SU-DHL-6 (cell line): ENCODE data around the gene ADAMTS17.

Experiments
- CTCF ChIP-seq: fragments of 200-600 bp; sonication (generic); IDR thresholded peaks from one replicate; pipeline ENCODE4 v1.5.1; 2017; ENCODE audit warnings: antibody characterized with exemption, mild to moderate bottlenecking, low read length, moderate library complexity; ENCODE audit not compliant: insufficient read depth, poor library complexity, severe bottlenecking
- EZH2phosphoT487 ChIP-seq: fragments of 200-600 bp; sonication (generic), shearing (Covaris generic); conservative IDR thresholded peaks from 2 replicates; pipeline ENCODE4 v1.6.1; 2018; ENCODE audit warnings: mild to moderate bottlenecking, antibody characterized with exemption, low read length, moderate library complexity, mixed read lengths

DNA sequence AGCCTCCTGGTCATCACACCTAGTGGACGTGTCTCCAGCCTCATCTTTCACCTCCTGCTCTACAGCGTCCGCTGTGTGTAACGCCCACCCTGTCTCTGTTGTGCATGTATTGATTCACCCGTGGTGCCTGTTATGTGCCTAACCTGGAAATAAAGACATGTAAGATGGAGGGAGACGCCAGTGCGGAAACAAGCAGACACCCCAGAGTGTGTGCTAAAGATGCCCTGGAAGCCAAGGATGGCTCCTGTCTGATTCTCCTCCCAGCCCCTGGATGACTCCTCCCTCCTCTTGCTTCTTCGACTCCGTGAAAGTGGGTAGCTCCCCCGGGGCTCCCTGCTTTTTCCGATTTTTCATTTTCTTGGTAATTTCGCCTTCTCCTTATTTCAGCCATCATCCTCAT is 241.8 kb downstream of the ADAMTS17 start:
- no peak for TF ChIP-seq EZH2phosphoT487
- no peak for TF ChIP-seq CTCF
